ENCODE results near the gene SPAG6.
"Not testable (repeated sequence)": the region's sequence is repeated elsewhere in the genome, so short reads cannot be mapped to it uniquely, and the experiment has no call there.

The SPAG6 gene

DNA sequence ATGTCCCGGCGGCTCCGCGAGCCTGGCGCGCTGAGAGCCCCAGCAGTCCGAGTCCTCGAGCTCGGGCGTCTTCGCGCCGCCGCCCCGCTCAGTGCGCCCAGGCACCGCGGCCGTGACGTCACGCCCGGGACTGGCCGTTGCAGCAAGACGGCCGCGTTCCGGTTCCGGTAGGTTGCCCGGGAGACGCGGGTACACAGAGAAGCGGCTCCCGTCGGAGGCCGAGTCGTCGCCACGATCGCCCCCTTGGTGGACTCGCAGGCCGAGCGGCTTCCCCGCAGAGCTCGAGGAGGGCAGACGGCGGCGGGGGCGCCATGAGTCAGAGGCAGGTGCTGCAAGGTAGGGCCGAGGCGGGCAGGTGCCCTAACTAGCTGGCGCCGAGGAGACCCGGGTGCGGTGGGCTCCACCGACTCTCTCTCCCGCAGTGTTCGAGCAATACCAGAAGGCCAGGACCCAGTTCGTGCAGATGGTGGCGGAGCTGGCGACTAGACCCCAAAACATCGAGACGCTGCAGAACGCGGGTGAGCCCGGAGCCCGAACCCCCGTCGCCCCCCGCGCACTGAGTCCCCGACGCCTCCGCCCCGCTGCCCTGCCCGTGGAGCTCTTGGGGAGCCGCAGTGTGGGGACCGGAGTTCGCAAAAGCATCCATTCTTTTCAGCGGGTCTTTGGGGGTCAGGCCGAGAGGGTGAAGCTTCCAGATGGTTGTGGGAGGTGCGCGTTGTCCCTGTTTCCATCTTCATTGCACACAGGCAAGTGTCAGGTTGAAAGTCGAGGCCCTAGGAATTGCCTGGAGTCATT, at the start of gene SPAG6:
TSS of gene SPAG6 (plus strand) at position 196 of the 795 bp plus-strand sequence. CDS start at position 312, 116 bp downstream.
- DNase-seq, result no peak

DNA sequence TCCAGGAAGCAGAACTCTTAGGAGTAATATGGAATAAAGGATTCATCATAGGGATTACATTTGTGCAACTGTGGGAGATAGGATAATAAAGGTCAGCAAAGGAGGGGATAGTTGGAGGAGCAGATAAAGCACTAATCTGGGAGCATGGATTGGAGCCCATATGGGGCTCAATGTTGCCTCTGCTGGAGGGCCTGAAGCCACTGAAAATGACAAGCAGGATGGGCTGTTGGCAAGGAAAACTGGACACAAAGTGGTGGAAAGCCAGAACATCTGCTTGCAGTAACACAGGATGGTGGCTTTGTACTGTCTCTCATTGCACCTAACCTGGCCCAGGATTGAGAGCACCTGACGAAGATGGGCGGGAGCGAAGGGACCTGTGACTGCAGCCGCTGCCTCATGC, 44.1 kb upstream of the SPAG6 start:
- DNase-seq, result no peak

DNA sequence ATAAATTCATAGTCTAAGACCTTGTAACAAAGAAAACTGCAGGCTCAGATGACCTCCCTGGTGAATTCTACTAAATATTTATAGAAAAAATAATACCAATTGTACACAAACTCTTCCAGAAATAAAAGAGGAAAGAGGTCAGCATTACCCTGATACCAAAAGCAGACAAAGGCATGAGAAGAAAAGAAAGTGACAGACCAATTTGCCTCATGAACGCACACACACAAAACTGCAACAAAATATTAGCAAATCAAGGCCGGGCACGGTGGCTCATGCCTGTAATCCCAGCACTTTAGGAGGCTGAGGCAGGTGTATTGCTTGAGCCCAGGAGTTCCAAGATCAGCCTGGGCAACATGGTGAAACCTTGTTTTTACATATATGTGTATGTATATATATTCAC, 41.8 kb upstream of the SPAG6 start:
- no peak for DNase-seq

DNA sequence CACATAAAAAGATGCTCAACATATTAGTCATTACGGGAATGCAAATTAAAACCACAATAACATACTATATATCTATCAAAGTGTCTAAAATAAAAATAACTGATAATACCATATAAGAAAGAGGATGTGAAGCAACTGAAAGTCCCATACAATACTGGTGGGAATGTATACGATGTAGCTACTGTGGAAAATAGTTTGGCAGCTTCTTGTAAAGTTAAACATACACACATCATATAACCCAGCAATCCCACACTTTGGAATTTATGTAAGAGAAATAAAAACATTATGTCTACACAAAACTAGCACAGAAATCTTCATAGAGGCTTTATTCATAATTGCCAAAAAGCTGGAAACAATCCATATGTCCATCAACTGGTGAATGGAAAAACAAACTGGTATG, 39.6 kb upstream of the SPAG6 start:
- DNase-seq, result no peak

DNA sequence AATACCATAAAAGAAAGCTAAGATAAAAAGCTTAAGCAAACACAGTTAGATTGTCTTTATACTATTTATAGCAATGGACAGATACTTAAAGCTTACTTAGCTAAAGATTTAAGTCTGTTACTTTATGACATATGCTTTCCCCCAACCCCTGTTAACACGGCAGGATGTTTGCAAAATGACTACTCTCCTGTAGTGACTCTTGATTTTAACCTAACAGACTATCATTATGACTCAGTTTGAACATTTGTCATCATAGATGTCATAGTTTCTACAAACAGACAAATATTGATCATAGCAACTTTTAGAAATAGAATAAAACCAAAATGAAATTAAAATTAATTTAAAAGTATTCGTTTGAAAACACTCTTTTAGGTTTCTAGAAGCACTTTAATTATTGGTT, 36.9 kb upstream of the SPAG6 start:
- DNase-seq, result no peak

DNA sequence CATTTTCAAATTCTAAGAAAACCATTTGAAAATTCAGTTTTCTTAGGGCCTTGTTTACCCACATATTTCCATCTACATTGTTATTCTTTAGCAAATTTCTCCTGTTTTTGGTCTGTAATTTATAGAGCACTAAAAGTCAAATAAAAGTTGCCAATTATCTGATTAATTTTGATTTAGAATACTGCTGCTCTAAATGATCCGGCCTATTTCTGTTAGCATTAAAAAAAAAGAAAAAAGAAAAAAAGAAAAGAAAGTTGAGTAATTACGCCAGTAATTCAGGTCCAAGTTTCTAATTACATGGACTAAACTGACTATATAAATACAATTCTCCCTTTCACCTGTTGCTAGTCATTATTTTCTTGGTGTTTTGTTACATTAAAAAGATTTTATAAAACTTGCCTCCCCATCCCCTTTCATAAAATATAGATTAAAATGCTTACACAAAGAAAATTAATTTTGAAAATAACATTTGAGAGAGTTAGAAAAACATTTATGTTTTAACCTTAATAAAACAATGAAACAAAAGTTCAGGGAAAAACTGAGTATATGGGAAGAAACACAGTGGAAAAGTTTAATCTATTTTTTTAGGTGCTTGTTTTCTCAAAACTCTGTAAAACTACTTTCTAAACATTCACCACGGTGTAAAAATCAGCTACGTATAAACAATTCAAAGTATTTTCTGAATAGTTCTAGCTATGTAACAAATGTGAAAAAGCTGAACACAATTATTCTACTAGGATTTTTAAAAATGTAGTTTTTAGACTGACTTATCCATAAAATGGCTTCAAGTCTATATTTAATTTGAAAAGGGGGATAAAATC, 35.9 kb upstream of the SPAG6 start:
- DNase-seq, result no peak

DNA sequence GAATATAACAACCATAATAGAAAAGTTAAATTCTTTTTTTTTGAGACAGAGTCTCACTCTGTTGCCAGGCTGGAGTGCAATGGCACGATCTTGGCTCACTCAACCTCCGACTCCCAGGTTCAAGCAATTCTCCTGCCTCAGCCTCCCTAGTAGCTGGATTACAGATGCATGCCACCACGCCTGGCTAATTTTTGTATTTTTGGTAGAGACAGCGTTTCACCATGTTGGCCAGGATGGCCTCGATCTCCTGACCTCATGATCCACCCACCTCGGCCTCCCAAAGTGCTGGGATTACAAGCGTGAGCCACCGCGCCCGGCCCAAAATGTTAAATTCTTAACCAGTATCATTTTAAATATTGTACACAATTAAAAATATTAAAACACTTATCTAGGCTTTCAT, 35.3 kb upstream of the SPAG6 start:
- DNase-seq, result not testable (repeated sequence)

DNA sequence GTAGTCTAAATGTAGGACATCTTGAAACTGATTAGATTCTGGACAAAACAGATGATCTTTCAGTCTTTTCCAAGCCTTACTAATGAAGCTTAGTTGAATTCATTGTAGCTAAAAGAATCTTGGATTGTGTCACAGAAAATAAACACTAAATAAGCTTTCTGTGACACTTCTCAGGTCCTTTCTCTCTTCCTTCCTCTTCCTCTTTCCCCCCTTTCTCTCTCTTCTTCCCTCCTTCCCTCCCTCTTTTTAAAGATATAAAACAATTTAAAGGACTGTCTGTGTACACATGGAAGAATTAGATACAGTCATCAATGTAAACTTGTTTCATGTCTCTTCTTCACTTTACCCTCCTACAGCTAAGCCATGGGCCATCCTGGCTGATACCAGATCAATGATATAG, 34.4 kb upstream of the SPAG6 start:
- no peak for DNase-seq

DNA sequence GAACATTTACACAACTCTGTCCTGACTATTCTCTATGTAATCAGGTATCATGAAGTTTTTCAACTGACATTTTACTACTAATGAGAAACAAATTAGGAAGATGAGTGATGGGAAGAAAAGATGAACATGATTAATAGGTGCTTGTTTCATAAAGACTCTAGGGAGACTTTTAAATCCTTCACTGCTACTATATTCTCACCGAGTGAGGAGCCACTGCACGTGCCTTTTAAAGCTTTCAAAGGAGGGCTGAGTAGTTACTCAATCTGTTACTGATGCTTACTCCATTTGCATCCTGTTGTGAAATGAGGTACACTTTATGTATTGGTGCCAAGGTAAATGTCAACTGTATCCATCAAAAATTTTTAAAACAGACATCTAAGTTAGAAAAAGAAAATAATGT, 30.4 kb upstream of the SPAG6 start:
- DNase-seq, result no peak

DNA sequence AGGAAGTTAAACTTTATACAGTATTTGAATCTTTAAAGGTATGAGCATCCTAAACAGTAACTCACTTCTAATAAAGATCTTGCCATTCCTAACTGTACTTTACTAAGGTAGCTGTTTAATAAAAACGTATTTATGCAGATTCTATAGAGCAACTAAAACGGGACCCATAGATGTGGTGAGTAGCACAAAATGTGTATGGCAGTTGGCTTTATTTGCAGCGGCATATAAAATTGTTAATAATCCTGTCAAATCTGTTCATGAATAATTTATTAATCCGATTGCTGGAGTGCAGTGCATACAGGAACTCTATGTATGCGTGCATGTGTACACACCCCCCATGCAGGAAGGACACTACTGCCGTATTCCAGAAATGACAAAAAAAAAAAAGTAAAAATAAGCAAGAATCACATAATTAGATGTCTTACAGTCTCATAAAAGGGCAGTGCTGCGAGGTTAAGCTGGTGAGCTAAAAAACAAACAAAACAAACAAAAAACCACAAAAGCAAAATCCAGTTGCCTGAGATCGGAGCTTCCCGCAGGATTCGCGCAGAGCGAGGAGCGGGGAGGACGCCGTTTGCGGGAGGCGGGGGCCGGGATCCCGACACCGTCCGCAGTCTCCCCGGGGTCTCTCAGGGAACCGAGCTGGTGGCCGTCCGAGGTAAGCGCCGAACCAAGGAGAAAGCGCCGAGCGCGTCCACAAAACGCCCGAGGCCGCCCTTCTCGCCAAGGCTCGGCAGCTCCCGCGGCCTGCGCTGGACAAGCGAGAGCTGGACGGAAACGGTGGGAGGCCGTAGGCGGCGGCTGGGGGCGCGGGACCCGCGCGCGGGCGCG, 29.6 kb upstream of the SPAG6 start:
- DNase-seq, result peak; percentile 53 to 55

DNA sequence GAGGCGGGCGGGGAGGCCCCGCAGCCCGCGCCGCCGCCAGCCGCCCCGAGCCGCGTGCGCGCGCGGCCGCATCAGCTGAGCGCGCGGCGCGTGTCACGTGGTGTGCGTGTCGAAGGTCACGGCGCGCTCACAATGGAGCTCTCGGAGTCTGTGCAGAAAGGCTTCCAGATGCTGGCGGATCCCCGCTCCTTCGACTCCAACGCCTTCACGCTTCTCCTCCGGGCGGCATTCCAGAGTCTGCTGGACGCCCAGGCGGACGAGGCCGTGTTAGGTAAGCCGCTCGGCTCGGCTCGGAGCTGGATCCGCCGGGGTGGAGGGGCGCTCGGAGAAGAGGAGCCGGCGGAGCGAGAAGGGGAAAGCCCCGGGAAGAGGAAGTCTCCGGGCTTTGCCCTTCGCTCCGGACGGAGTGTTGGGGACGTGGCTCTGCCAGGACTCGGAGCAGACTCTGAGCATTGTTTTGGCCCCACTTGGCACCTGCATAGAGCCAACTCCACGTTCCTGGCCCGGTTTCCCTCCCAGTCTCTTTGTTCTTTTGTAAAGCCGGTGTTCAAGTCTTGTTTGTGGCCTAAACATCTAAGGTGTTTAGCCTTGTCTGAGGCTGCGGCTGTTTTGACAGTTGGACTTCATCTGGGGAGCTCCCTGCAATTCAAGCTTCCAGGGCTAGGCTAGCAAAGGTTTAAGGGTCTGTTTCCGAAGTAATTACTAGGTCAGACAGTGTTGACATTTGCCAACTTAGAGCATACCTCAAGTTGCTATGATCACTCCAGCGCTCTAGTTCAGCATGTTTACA, 28.8 kb upstream of the SPAG6 start, which contains the start of gene COMMD3:
TSS of gene COMMD3 (plus strand) at position 103 of the 790 bp plus-strand sequence. CDS start at position 133, 30 bp downstream.
- DNase-seq, result peak; percentile 90

DNA sequence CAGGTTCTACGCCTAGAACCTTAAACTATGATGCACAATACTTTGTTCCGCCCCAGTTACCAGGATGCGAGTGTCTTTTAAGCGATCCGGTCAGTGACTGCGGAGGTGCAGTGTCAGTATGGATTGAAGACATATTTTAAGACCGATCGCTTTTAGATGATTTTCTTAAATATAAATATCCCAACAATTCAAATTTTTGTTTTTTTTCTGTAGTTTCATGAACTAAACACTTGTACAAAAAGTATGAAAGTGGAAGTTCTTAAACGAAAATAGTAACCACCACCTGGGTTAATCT, 28.3 kb upstream of the SPAG6 start:
- DNase-seq, result no peak

DNA sequence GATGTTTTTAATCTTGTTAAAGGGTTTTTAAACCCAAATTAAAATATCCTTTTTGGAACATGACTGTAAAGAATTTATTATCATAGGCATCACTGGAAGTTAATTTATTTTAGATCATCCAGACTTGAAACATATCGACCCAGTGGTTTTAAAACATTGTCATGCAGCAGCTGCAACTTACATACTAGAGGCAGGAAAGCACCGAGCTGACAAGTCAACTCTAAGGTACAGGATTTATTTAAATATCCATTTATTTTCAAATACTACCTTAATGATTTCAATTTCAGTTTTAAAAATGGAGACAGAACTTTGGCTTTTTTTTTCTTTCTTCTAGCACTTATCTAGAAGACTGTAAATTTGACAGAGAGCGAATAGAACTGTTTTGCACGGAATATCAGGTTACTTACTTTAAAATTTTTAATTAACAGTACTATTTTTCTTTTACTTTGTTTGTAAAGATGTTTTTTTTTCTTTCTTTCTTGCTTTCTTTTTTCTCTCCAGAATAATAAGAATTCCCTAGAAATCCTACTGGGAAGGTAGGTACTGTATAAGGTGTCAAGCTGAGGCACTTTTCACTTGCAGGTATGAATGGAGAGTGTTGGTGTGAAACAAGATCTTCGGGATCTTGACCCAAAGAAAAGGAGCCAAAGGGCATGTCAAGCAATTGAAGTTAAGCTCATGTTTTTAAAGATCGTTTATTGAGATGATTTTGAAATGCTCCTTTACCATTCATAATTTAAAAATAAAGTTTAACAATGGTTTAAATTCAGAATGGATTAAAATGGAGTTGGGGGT, 27.3 kb upstream of the SPAG6 start:
- DNase-seq, result peak; percentile 22 to 23

DNA sequence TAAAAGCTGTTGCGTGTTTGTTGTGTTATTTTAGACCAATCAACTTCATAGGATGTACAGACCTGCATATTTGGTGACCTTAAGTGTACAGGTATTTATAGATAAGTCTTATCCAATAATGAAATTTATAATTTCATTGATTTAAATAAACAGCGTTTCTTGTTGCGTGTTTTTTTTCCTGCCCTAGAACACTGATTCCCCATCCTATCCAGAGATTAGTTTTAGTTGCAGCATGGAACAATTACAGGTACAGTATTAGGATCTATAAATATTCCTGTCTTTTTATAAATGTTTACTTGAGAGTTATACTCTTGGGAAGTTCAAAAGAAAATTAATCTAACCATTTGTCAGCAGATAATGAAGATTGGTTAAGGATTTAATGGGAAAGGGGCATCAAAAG, 26.5 kb upstream of the SPAG6 start:
- no peak for DNase-seq

DNA sequence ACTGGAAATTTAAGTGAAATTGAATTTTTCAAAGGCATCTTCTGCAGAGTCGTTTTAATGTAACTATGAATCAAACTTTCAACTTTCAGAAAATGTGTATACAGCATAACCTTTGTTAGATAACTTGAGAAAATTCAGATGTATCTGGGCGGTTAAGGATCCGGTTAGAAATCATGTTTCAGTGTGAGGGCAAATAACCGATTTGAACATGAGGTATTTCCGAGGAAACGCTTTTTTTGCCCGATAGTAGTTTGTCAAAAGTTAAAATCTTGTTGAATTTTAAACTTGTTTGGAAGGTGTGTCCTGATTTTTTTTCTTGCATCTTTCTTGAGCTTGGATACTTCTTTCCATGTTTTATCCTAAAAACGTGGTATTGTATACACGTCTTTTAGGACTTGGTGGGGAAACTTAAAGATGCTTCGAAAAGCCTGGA, 25.7 kb upstream of the SPAG6 start:
- no peak for DNase-seq

DNA sequence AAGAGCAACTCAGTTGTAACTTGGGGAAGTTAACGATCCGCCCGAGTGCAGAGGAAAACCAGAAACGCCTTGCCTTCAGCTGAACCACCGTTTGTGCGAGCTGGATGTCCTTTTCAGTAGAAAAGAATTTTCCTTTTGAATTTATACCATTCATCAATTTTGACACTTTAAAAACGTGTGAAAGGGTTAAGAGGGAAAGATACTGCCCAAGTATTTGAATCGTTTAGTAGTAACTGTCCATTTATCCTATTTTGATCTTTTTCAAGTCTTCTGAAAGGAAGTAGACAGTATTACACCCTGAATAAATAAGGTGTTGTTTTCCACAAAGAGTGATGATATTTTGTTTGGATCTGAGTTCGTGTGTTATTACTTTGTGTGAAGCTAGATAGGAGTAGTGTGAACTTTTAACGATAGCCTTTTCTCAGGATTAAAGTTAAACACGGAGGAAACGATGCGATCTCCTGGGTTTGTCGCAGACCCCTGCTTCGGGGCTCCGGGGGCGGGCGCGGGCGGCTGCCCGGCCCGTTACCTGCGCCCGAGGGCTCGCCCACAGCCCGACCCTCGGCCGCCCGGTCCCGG, 25.2 kb upstream of the SPAG6 start:
- peak; percentile 59 to 76 for DNase-seq

DNA sequence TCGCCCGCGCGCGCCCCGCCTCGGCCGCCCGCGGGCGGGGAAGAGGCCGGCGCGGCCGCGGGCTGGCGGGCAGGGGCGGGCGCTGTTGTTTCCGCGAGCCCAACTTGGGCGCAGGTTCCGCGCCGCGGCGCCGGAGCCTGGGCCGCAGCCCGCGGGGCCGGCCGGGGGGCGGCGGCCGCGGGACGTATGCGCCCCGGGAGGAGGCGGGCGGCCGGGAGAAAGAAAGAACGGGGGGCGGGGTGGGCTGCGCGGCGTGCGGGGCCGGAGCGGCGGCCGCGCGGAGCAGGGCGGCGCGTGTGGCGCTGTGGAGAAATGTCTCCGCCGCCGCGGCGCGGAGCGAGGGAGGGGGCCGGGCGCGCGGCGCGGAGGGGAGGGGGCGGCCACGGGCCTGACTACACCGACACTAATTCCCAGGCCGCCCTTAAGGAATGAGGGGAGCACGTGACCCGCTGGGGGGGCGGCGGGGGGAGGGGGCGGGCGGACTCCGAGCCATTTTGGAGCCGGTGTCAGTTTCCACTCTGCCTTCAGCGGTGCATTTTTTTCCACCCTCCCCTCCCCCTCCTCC, 24.6 kb upstream of the SPAG6 start, which contains the start of gene BMI1:
TSS of gene BMI1 (plus strand) at position 509 of the 565 bp plus-strand sequence. CDS start 5,351 bp downstream, outside the sequence.
- peak; percentile 72 to 75 for DNase-seq

DNA sequence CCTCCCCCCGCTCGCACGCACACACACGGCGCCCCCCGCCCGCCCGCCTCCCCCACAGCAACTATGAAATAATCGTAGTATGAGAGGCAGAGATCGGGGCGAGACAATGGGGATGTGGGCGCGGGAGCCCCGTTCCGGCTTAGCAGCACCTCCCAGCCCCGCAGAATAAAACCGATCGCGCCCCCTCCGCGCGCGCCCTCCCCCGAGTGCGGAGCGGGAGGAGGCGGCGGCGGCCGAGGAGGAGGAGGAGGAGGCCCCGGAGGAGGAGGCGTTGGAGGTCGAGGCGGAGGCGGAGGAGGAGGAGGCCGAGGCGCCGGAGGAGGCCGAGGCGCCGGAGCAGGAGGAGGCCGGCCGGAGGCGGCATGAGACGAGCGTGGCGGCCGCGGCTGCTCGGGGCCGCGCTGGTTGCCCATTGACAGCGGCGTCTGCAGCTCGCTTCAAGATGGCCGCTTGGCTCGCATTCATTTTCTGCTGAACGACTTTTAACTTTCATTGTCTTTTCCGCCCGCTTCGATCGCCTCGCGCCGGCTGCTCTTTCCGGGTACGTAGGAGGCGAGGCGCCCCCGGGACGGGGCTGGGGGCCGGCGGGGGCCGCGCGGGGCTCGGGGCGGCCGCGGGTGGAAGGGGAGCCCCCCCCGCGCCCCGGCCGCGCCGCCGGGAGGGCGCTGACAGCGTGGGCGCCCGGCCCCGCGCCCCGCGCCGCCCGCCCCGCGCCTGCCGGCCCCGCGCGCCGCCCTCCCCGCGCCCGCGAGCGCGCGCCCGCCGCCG, 24.0 kb upstream of the SPAG6 start:
- peak; percentile 72 to 75 for DNase-seq

DNA sequence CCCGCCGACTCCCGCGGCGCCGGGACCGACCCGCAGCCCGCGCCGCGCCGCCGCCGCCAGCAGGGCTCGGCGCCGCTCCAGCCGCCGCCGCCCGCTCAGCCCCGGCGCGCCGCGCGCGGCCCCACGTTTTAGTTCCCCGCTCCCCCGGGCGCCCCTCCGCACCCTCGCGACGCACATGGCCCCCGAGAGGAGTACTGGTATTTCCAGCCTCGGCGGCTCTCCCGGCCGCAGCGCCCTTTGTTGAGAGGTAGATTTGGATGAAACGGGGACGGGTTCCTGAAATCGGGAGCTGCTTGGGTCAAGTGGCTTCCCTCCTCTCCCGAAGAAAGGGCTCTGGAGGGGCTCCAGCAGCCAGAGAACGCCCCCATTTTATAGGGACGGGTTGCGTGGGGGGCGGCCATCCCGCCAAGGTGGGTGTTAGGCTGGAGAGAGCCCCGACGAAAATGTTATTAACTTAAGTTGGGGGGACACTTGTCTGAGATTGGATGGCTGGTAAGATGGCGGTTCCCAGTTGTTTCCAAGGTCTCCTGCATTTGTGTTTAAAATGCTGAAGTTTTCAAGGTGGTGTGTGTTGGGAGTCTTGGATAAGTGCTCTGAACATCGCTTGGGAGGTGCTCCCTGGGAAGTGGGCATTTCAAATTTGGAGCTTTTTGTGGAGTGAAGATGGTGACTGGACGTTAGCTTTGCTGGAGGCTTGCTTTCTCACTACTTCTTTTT, 23.2 kb upstream of the SPAG6 start:
- peak; percentile 38 to 45 for DNase-seq

Data from Kasumi-1 (cell line).